HS-5 (cell line): Measurements from ENCODE around the gene RAI1.

Experiments
- DNase-seq: peaks from one replicate; pipeline ENCODE4 v3.0.0-alpha.2; 2012; ENCODE audit warnings: low read depth

RAI1 gene

GRCh38 chr17:17847118-17847689 is 165.9 kb downstream of the RAI1 start:
- DNase-seq = no peak

- DNase-seq = no peak
These were observed 166.5 kb downstream of the RAI1 start for GRCh38 chr17:17847726-17848125.

- no peak for DNase-seq
These were observed 167.2 kb downstream of the RAI1 start for GRCh38 chr17:17848311-17849082.

- no peak for DNase-seq
These were observed 168.0 kb downstream of the RAI1 start for GRCh38 chr17:17849147-17849820.

GRCh38 chr17:17849845-17850373 is 168.7 kb downstream of the RAI1 start:
- DNase-seq = no peak

- no peak for DNase-seq
These were observed 170.1 kb downstream of the RAI1 start for GRCh38 chr17:17851103-17852002.

GRCh38 chr17:17852930-17853329 is 171.7 kb downstream of the RAI1 start:
- no peak for DNase-seq

- no peak for DNase-seq
These were observed 172.7 kb downstream of the RAI1 start for GRCh38 chr17:17853811-17854447.

- no peak for DNase-seq
These were observed 174.7 kb downstream of the RAI1 start for GRCh38 chr17:17855976-17856375.

GRCh38 chr17:17856386-17856785 is 175.1 kb downstream of the RAI1 start:
- no peak for DNase-seq

- DNase-seq = no peak
These were observed 176.2 kb downstream of the RAI1 start for GRCh38 chr17:17857496-17857895.

GRCh38 chr17:17859909-17860765 is 178.9 kb downstream of the RAI1 start:
- no peak for DNase-seq

- DNase-seq = no peak
These were observed 179.5 kb downstream of the RAI1 start for GRCh38 chr17:17860766-17861107.
